CD4-positive, alpha-beta T cell (primary cell): ENCODE measurements around the gene MAP3K5. TPM values are rescaled to one million over a fixed set of nuclear protein-coding genes. Genes with fewer than 3 reads are reported as not detected.

ENCODE experiments used
- ATAC-seq: fragments of 200-7000 bp; cut with Tn5 transposase; one replicate; pipeline ENCODE4 v1.10.0; 2022; ENCODE audit warnings: mild to moderate bottlenecking; ENCODE audit not compliant: poor library complexity
- CTCF ChIA-PET: fragments of 350-600 bp; sonication (Branson Sonifier 250); formaldehyde crosslinking; loops from one replicate; lab custom pipeline; 2021; ENCODE audit warnings: antibody characterized with exemption, inconsistent platforms; lab: Charles Lee
- POLR2A ChIA-PET: fragments of 350-600 bp; sonication (Branson Sonifier 250); formaldehyde crosslinking; loops from one replicate; lab custom pipeline; 2021; ENCODE audit warnings: antibody characterized with exemption, inconsistent platforms; lab: Charles Lee
- DNase-seq, 14 experiments: peaks; one replicate each; pipeline ENCODE4 v3.0.0-alpha.2; 2013 to 2020; ENCODE audit warnings: mixed read lengths in 2 of 14
- H3K27ac ChIP-seq, 2 donors: one replicate each; pipeline versions ENCODE4 v1.5.1 to v1.7.0; 2013; ENCODE audit warnings: low read length in 2 of 2, low read depth in 1 of 2, mild to moderate bottlenecking in 1 of 2
- H3K27me3 ChIP-seq, 2 experiments: 1 replicate in 1 of 2; 2 replicates in 1 of 2; pipeline versions ENCODE4 v1.6.1 to v1.7.0; 2013; ENCODE audit warnings: low read length in 2 of 2, control low read depth in 1 of 2, mild to moderate bottlenecking in 1 of 2, moderate library complexity in 1 of 2; ENCODE audit not compliant: insufficient read depth in 2 of 2, control insufficient read depth in 1 of 2
- H3K36me3 ChIP-seq: one replicate; pipeline ENCODE4 v1.6.1; 2013; ENCODE audit warnings: low read length, control low read depth; ENCODE audit not compliant: insufficient read depth
- H3K4me1 ChIP-seq: one replicate; pipeline ENCODE4 v1.6.1; 2013; ENCODE audit warnings: low read length, control low read depth; ENCODE audit not compliant: insufficient read depth
- H3K4me3 ChIP-seq: one replicate; pipeline ENCODE4 v1.5.1; 2013; ENCODE audit warnings: mild to moderate bottlenecking, low read length, moderate library complexity
- H3K9me3 ChIP-seq, 2 experiments: 1 replicate in 1 of 2; 2 replicates in 1 of 2; pipeline versions ENCODE4 v1.6.1 to v1.7.0; 2013; ENCODE audit warnings: low read length in 2 of 2, mild to moderate bottlenecking in 2 of 2, control low read depth in 1 of 2, moderate library complexity in 1 of 2; ENCODE audit not compliant: control insufficient read depth in 1 of 2, insufficient read depth in 1 of 2
- H3K27ac Mint-ChIP-seq: one replicate; pipeline ENCODE4 v1.8.0; 2020; ENCODE audit warnings: mixed read lengths
- H3K27me3 Mint-ChIP-seq: one replicate; pipeline ENCODE4 v1.8.0; 2021; ENCODE audit warnings: mixed read lengths
- H3K36me3 Mint-ChIP-seq: one replicate; pipeline ENCODE4 v1.8.0; 2021; ENCODE audit warnings: low read depth, mixed read lengths
- H3K4me1 Mint-ChIP-seq: one replicate; pipeline ENCODE4 v1.8.0; 2021; ENCODE audit warnings: low read depth, mixed read lengths
- H3K4me3 Mint-ChIP-seq: one replicate; pipeline ENCODE4 v1.8.0; 2020; ENCODE audit warnings: mild to moderate bottlenecking, mixed read lengths
- H3K9me3 Mint-ChIP-seq: one replicate; pipeline ENCODE4 v1.8.0; 2020; ENCODE audit warnings: mixed read lengths
- CTCF ChIP-seq: fragments of 200-600 bp; IDR thresholded peaks from one replicate; pipeline ENCODE4 v1.8.0; 2022; ENCODE audit warnings: antibody characterized with exemption, mild to moderate bottlenecking
- intact Hi-C, 2 experiments: fragments of 100-400 bp; cut with DNase I in 1 of 2; cut with micrococcal nuclease in 1 of 2; formaldehyde crosslinking; loops; one replicate each; pipeline versions ENCODE4 v1.15.1 to v1.9.0; 2023 to 2025; cut with DNase I, micrococcal nuclease
- total RNA-seq, 174 experiments: library from RNA in 2 of 174; stranded (reverse) in 2 of 174; gene quantifications; one replicate each; pipeline ENCODE4 v1.2.3 and lab custom pipeline; 2021 to 2026

MAP3K5 gene
- total RNA-seq, 2 experiments from 2014 or later: 12.9 to 14.1 TPM

DNA sequence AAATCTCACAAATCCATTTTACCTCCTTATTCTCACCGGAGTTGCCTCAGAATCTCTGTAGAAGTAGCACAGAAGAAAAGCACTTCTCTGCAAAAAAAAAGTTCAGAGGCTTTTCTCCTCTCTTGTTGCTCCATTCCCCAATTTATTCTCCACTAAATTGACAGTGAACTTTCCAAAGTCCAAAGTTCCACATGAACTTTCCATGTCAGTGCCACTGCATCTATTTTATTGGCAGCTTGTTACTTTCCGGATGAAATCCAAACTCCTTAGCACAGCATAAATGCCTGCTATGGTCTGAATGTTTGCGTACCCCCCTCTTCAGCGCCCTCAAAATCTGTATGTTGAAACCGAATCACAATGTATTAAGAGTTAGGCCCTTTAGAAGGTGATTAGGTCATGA, 165.1 kb downstream of the MAP3K5 start:
- POLR2A ChIA-PET: no interaction called here
- CTCF ChIA-PET: no interaction called here

GRCh38 chr6:136625293-136625692, 167.0 kb downstream of the MAP3K5 start:
- POLR2A ChIA-PET: interaction anchor here (0.6 kb wide), 1 partner anchor 471 kb away, joined by 3 read pairs; no protein-coding TSS in a partner anchor
- H3K27me3 Mint-ChIP-seq: no peaks in the 10 kb centered on the region

More for the DNA sequence above, 165.1 kb downstream of the MAP3K5 start:
- Histone ChIP-seq H3K9me3 (no peaks in the 10 kb centered on the region), H3K27ac (no peak overlapping the region), H3K36me3 (peaks cover 60% of the 10 kb centered on the region), H3K4me1 (no peaks in the 10 kb centered on the region), H3K27me3 (no peaks in the 10 kb centered on the region), H3K4me3 (no peak overlapping the region)
- Mint-ChIP-seq H3K4me3 (no peak overlapping the region), H3K27ac (no peak overlapping the region), H3K9me3 (no peaks in the 10 kb centered on the region), H3K27me3 (no peaks in the 10 kb centered on the region), H3K4me1 (no peaks in the 10 kb centered on the region), H3K36me3 (peaks cover 38% of the 10 kb centered on the region)
- DNase-seq (no peak), ATAC-seq (no peak)
- intact Hi-C loops: no loop called here
- TF ChIP-seq CTCF: no peak

GRCh38 chr6:136624347-136624746, 167.9 kb downstream of the MAP3K5 start:
- H3K36me3 ChIP-seq: peaks cover 64% of the 10 kb centered on the region
- no peaks in the 10 kb centered on the region for H3K4me1 ChIP-seq
- POLR2A ChIA-PET: no interaction called here
- Mint-ChIP-seq H3K4me1 (no peaks in the 10 kb centered on the region), H3K9me3 (no peaks in the 10 kb centered on the region), H3K36me3 (peaks cover 32% of the 10 kb centered on the region), H3K27me3 (no peaks in the 10 kb centered on the region), H3K4me3 (no peak overlapping the region), H3K27ac (no peak overlapping the region)
- no peaks in the 10 kb centered on the region for H3K27me3 ChIP-seq
- H3K27ac ChIP-seq: no peak overlapping the region
- no peak for DNase-seq
- TF ChIP-seq CTCF: no peak
- intact Hi-C loops: no loop called here
- H3K4me3 ChIP-seq: no peak overlapping the region
- ATAC-seq: no peak
- H3K9me3 ChIP-seq: no peaks in the 10 kb centered on the region
- CTCF ChIA-PET: no interaction called here

More at GRCh38 chr6:136625293-136625692, 167.0 kb downstream of the MAP3K5 start:
- H3K27ac Mint-ChIP-seq: no peak overlapping the region
- Histone ChIP-seq H3K27ac (no peak overlapping the region), H3K4me3 (no peak overlapping the region), H3K27me3 (no peaks in the 10 kb centered on the region), H3K9me3 (no peaks in the 10 kb centered on the region), H3K36me3 (peaks cover 61% of the 10 kb centered on the region), H3K4me1 (no peaks in the 10 kb centered on the region)
- H3K9me3 Mint-ChIP-seq: no peaks in the 10 kb centered on the region
- no peak for TF ChIP-seq CTCF
- CTCF ChIA-PET: no interaction called here
- H3K36me3 Mint-ChIP-seq: peaks cover 32% of the 10 kb centered on the region
- intact Hi-C loops: no loop called here
- DNase-seq (no peak), ATAC-seq (no peak)
- no peak overlapping the region for H3K4me3 Mint-ChIP-seq
- H3K4me1 Mint-ChIP-seq: no peaks in the 10 kb centered on the region
